MCF 10A (cell line): ENCODE measurements around the gene GPAT2. TPM values are rescaled to one million over a fixed set of nuclear protein-coding genes. Genes with fewer than 3 reads are reported as not detected.
"Not testable (repeated sequence)": the region's sequence is repeated elsewhere in the genome, so short reads cannot be mapped to it uniquely, and the experiment has no call there.

Experiments
- BruUV-seq: library from RNA; stranded (reverse); fragments of 400-500 nt; replicated peaks from 2 replicates; lab custom pipeline; 2021; lab: Mats Ljungman, UMichigan
- CTCF ChIA-PET: fragments of 300-600 bp; sonication (Branson Sonifier 250); formaldehyde crosslinking; extraction: SDS; loops from one replicate; lab custom pipeline; 2021; ENCODE audit warnings: antibody characterized with exemption, inconsistent platforms; lab: Yijun Ruan, JAX
- POLR2A ChIA-PET: fragments of 300-600, 350-650 bp; sonication (Branson Sonifier 250); formaldehyde crosslinking; extraction: SDS; loops from one replicate; lab custom pipeline; 2020; ENCODE audit warnings: antibody characterized with exemption, inconsistent platforms; lab: Yijun Ruan, JAX
- DNase-seq: peaks from one replicate; pipeline ENCODE4 v3.0.0-alpha.2; 2018; ENCODE audit not compliant: unreplicated experiment
- H3K27ac Mint-ChIP-seq: one replicate; pipeline ENCODE4 v1.8.0; 2022; ENCODE audit warnings: mild to moderate bottlenecking, low read depth, mixed read lengths; ENCODE audit not compliant: unreplicated experiment
- H3K27me3 Mint-ChIP-seq: one replicate; pipeline ENCODE4 v1.8.0; 2022; ENCODE audit warnings: mixed read lengths; ENCODE audit not compliant: insufficient read depth, unreplicated experiment
- H3K36me3 Mint-ChIP-seq: one replicate; pipeline ENCODE4 v1.8.0; 2022; ENCODE audit warnings: mild to moderate bottlenecking, moderate library complexity, mixed read lengths; ENCODE audit not compliant: insufficient read depth, unreplicated experiment
- H3K4me1 Mint-ChIP-seq: one replicate; pipeline ENCODE4 v1.8.0; 2022; ENCODE audit warnings: mixed read lengths; ENCODE audit not compliant: insufficient read depth, unreplicated experiment
- H3K4me3 Mint-ChIP-seq: one replicate; pipeline ENCODE4 v1.8.0; 2022; ENCODE audit warnings: mild to moderate bottlenecking, moderate library complexity, mixed read lengths; ENCODE audit not compliant: unreplicated experiment
- H3K9me3 Mint-ChIP-seq: one replicate; pipeline ENCODE4 v1.8.0; 2022; ENCODE audit warnings: mixed read lengths; ENCODE audit not compliant: unreplicated experiment
- intact Hi-C: fragments of 100-400 bp; cut with micrococcal nuclease; formaldehyde crosslinking; loops from 2 replicates; pipeline ENCODE4 v1.14.1; 2022
- total RNA-seq: library from RNA; stranded (reverse); gene quantifications from 2 replicates; pipeline ENCODE4 v1.2.3, GENCODE V29; 2022
- TF ChIP-seq, protein P1 (sequence below): fragments of 200-600 bp; IDR thresholded peaks from one replicate; pipeline ENCODE4 v1.8.0; 2022; ENCODE audit warnings: antibody characterized with exemption, mild to moderate bottlenecking; ENCODE audit not compliant: unreplicated experiment

The GPAT2 gene
- total RNA-seq, 1 experiment from 2014 or later: not detected

DNA sequence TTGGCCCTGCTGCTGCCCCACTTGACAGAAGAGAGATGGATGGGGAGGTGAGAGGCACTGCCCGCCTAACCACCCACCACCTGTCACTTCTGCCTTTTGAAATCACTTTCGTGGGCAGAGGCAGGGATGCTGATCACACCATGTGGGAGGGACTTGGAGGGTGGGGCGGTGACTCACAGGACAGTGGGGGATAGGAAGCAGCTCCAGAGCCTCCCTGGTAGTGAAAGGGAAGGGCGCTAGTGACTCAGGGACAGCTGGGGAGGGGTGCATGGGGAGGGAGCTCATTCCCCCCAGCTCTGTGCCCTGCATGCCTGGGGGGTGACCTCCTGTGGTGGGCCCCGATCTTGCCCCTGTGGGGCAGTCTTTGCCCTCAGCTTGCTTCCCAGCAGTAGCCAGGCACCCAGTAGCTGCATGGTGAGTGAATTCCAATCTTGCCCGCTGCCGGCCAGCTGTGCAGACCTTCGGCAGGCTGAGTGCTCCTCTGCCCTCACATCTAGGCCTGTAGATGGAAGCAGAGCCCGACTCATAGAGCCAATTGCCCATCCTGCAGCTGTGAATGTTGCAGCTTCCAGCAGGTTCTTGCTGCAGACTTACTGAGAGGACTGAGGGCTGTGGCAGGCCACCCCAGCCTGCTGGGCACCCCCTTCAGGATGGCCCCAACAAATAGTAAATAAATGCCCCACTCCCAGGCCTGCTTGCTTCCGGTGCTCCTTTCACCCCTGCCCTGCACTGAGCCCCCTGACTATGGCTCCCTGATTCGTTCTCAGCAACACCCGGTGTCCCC, 28.6 kb upstream of the GPAT2 start:
- H3K36me3 Mint-ChIP-seq, BruUV-seq, H3K27me3 Mint-ChIP-seq, H3K27ac Mint-ChIP-seq, H3K4me1 Mint-ChIP-seq, H3K9me3 Mint-ChIP-seq, POLR2A ChIA-PET, H3K4me3 Mint-ChIP-seq: not testable (repeated sequence)
- CTCF ChIA-PET: interaction anchor here (0.6 to 0.7 kb wide), 2 partner anchors 97 to 236 kb away, joined by 3 read pairs; no protein-coding TSS in a partner anchor
- peak; percentile 79 for DNase-seq
- intact Hi-C loops: loop anchor here (10.0 kb wide), 1 partner anchor 201 kb away; the partner anchor contains the start of genes CIAO1 and TMEM127
- TF ChIP-seq, protein P1, sequence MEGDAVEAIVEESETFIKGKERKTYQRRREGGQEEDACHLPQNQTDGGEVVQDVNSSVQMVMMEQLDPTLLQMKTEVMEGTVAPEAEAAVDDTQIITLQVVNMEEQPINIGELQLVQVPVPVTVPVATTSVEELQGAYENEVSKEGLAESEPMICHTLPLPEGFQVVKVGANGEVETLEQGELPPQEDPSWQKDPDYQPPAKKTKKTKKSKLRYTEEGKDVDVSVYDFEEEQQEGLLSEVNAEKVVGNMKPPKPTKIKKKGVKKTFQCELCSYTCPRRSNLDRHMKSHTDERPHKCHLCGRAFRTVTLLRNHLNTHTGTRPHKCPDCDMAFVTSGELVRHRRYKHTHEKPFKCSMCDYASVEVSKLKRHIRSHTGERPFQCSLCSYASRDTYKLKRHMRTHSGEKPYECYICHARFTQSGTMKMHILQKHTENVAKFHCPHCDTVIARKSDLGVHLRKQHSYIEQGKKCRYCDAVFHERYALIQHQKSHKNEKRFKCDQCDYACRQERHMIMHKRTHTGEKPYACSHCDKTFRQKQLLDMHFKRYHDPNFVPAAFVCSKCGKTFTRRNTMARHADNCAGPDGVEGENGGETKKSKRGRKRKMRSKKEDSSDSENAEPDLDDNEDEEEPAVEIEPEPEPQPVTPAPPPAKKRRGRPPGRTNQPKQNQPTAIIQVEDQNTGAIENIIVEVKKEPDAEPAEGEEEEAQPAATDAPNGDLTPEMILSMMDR: peak; percentile 45

DNA sequence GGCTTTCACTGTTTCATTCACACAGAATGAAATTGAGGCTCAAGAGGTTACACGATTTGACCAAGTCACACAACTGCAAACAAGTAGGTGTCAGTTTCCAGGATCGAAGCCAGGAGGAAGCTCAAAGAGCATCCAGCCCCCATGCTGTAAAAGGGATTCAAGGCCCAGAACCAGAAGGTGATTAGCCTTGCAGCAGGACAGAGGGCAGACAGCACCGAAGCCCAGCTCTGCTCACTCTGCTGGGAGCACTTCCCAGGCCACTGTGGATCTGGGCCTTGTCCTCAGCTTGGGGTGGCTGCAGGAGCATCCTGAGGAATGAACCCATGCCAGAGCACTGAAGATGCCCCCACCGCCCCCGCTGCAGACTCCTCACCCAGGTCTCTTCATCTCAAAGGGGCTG, 27.8 kb upstream of the GPAT2 start:
- DNase-seq, H3K9me3 Mint-ChIP-seq, H3K4me1 Mint-ChIP-seq, POLR2A ChIA-PET, H3K36me3 Mint-ChIP-seq, H3K27ac Mint-ChIP-seq, H3K27me3 Mint-ChIP-seq, BruUV-seq, CTCF ChIA-PET, H3K4me3 Mint-ChIP-seq: not testable (repeated sequence)
- intact Hi-C loops: loop anchor here (10.0 kb wide), 1 partner anchor 202 kb away; the partner anchor contains the start of genes CIAO1 and TMEM127

DNA sequence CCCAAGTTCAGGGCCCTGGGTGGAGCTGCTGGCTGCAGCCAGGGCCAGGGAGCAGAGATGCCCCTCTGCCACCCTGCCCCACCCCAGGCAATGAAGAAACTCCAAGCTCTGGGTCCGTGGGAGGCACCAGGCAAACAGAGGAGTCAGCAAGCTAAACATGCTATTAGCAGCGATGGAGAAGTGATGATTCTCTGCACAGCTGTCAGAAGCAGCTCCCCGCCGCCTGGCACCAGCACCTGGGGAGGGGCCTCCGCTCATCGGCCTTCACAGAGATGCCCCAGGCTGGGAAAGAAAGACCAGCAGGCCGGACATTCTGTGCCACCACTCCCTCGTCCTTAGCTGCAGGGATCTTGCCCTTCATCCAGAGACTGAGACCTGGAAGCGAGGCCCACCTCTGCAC, 27.2 kb upstream of the GPAT2 start:
- H3K4me1 Mint-ChIP-seq, H3K36me3 Mint-ChIP-seq, BruUV-seq, POLR2A ChIA-PET, H3K27ac Mint-ChIP-seq, H3K27me3 Mint-ChIP-seq, H3K4me3 Mint-ChIP-seq, DNase-seq, H3K9me3 Mint-ChIP-seq: not testable (repeated sequence)
- intact Hi-C loops: loop anchor here (10.0 kb wide), 1 partner anchor 203 kb away; the partner anchor contains the start of genes CIAO1 and TMEM127
- CTCF ChIA-PET: interaction anchor here (0.5 to 0.6 kb wide), 2 partner anchors 666 to 1617 kb away, joined by 3 to 5 read pairs; no protein-coding TSS in a partner anchor

DNA sequence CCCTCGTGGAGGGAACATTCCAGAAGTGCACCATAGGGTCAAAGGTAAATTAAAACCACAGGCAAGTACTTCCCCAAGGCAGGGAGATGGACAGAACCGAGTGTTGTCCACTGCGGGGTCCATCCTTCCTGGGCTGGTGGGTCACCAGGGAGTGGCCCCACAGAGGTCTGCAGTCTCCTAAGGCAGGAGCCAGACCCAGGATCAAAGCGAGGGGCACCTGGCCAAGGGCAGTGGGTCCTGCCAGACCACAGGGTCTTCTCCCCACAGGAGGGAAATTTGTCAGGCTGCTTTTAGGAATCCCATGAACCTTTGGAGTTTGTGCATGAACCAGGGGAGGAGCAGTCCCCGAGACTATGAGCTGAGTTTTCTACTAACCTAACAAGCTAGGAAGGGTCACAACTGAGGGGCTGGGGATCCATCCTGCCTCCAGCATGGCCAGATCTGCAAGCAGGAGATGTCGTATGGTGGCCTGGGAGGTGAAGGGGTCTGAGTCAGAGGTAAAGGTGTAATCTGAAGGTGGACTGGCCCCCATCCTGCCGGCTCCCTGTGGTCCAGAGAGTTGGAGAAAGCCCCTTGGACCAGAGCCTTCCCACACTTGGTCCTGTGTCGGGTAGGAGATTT, 26.6 kb upstream of the GPAT2 start:
- H3K9me3 Mint-ChIP-seq, H3K4me3 Mint-ChIP-seq, POLR2A ChIA-PET, H3K36me3 Mint-ChIP-seq, H3K27me3 Mint-ChIP-seq, BruUV-seq, H3K4me1 Mint-ChIP-seq, DNase-seq, H3K27ac Mint-ChIP-seq: not testable (repeated sequence)
- intact Hi-C loops: loop anchor here (10.0 kb wide), 1 partner anchor 203 kb away; the partner anchor contains the start of genes CIAO1 and TMEM127
- CTCF ChIA-PET: interaction anchor here (0.6 kb wide), 1 partner anchor 1618 kb away, joined by 5 read pairs; no protein-coding TSS in a partner anchor

DNA sequence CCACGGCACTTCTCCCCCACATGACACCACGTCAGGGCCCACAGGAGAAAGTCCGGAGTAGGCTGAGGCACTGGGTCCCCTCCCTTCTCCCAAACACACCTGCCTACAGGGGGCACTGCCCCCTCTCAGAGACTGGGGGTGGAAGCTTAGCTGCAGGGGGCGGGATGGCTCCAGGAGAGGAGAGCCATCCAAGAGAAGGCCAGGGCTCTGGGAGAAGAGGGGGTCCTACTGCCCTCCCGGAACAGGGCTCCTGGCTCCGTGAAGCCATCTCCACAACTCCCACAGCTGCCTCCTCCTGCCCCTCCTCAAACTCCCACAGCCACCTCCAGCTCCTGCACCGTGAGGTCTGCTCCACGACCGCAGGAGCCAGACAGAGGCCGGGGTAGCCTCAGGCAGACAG, 25.6 kb upstream of the GPAT2 start:
- H3K27ac Mint-ChIP-seq, H3K36me3 Mint-ChIP-seq, BruUV-seq, DNase-seq, POLR2A ChIA-PET, CTCF ChIA-PET, H3K4me1 Mint-ChIP-seq, H3K27me3 Mint-ChIP-seq, H3K9me3 Mint-ChIP-seq, H3K4me3 Mint-ChIP-seq: not testable (repeated sequence)
- intact Hi-C loops: loop anchor here (10.0 kb wide), 1 partner anchor 204 kb away; the partner anchor contains the start of genes CIAO1 and TMEM127

DNA sequence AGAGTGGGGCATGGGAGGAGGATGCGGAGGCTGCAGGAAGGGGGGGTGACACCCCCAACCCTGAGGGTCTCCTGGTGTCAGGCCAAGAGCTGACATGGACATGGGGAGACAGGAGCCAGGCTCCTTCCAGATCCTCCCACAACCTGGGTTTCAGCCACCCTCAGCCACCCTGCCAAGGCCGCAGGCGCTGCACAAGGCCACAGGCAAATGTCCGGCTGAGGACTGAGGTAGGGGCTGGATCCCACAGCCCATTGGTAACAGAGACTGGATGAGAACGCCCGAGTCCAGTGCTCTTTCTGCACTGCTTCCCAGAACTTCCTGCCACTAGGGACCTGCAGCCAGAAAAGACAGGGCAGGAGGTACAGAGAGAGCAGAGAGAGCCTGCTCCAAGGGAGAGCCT, 24.7 kb upstream of the GPAT2 start:
- H3K36me3 Mint-ChIP-seq, CTCF ChIA-PET, H3K4me3 Mint-ChIP-seq, DNase-seq, H3K27me3 Mint-ChIP-seq, BruUV-seq, POLR2A ChIA-PET, H3K27ac Mint-ChIP-seq, intact Hi-C loops, H3K9me3 Mint-ChIP-seq, H3K4me1 Mint-ChIP-seq: not testable (repeated sequence)

DNA sequence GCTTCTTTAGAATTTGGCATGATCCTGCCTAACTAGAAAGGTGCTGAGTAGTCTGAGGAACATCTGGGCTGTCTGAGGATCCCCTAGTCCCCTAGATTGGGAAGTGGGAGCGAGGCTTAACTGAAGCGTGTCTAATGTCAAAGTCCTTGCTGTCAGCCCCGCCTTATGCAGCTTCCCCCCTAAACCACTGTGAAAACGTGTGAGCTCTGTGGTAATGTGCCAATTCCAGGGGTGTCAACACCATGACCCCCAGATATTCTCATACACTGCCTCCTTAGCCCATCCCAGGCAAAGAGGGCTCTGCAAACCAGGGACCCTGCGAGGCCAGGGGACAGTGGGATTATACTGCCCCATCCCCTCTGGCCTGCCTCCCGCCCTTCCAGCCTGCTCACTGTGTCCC, 21.1 kb upstream of the GPAT2 start:
- intact Hi-C loops, H3K27ac Mint-ChIP-seq, H3K27me3 Mint-ChIP-seq, H3K36me3 Mint-ChIP-seq, CTCF ChIA-PET, H3K9me3 Mint-ChIP-seq, BruUV-seq, H3K4me1 Mint-ChIP-seq, POLR2A ChIA-PET, DNase-seq, H3K4me3 Mint-ChIP-seq: not testable (repeated sequence)

DNA sequence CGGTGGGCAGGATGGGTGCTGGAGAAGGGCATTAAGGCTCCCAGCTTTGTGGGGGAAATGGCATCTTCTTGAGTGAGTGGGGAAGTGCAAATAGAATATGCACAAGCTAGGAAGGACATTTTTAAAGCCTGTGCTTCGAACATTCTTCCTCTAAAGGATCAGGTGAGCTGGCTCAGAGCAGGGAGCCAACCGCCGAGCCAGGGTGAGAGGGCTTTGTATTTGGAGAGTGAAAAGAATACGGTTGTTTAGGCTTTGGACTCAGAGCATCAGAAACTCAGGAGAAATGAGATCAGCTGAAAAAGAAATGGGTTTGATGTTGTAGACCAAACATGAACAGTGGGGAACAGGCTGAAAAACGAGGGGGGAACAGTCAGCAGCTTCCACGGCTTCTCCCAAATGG, 19.8 kb upstream of the GPAT2 start:
- intact Hi-C loops, H3K27me3 Mint-ChIP-seq, H3K9me3 Mint-ChIP-seq, H3K4me1 Mint-ChIP-seq, DNase-seq, H3K27ac Mint-ChIP-seq, CTCF ChIA-PET, POLR2A ChIA-PET, BruUV-seq, H3K36me3 Mint-ChIP-seq, H3K4me3 Mint-ChIP-seq: not testable (repeated sequence)
